Smooth muscle cell (in vitro differentiated cells): ENCODE measurements around the gene DHRSX. TPM values are rescaled to one million over a fixed set of nuclear protein-coding genes. Genes with fewer than 3 reads are reported as not detected.
"Not testable (repeated sequence)": the region's sequence is repeated elsewhere in the genome, so short reads cannot be mapped to it uniquely, and the experiment has no call there.

Experiments
- DNase-seq: peaks from one replicate; lab custom pipeline; 2025; ENCODE audit not compliant: unreplicated experiment; lab: John Stamatoyannopoulos, UW
- H2AFZ ChIP-seq: fragments of 200-600 bp; sonication (generic); 2 replicates; pipeline ENCODE4 v1.6.0; 2016; ENCODE audit warnings: antibody characterized with exemption, low read depth, mild to moderate bottlenecking
- H3F3A ChIP-seq: fragments of 200-600 bp; sonication (generic); 2 replicates; pipeline ENCODE4 v1.6.0; 2017; ENCODE audit warnings: antibody characterized with exemption, low read depth
- H3K27ac ChIP-seq: fragments of 200-600 bp; sonication (generic); 2 replicates; pipeline ENCODE4 v1.5.1; 2016; ENCODE audit warnings: low read depth, mild to moderate bottlenecking
- H3K27me3 ChIP-seq: fragments of 200-600 bp; sonication (generic); 2 replicates; pipeline ENCODE4 v1.6.1; 2016; ENCODE audit warnings: low read depth, mild to moderate bottlenecking
- H3K36me3 ChIP-seq: fragments of 200-600 bp; sonication (generic); 2 replicates; pipeline ENCODE4 v1.5.1; 2016; ENCODE audit warnings: low read depth
- H3K4me1 ChIP-seq: fragments of 200-600 bp; sonication (generic); 2 replicates; pipeline ENCODE4 v1.5.1; 2016; ENCODE audit warnings: low read depth
- H3K4me2 ChIP-seq: fragments of 200-600 bp; sonication (generic); 2 replicates; pipeline ENCODE4 v1.6.0; 2016; ENCODE audit warnings: mild to moderate bottlenecking
- H3K4me3 ChIP-seq: fragments of 200-600 bp; sonication (generic); 2 replicates; pipeline ENCODE4 v1.5.1; 2016; ENCODE audit warnings: mild to moderate bottlenecking
- H3K79me2 ChIP-seq: fragments of 200-600 bp; sonication (generic); 2 replicates; pipeline ENCODE4 v1.6.0; 2016; ENCODE audit warnings: low read depth, mild to moderate bottlenecking
- H3K9ac ChIP-seq: fragments of 200-600 bp; sonication (generic); 2 replicates; pipeline ENCODE4 v1.6.0; 2016; ENCODE audit warnings: low read depth
- H3K9me3 ChIP-seq: fragments of 200-600 bp; sonication (generic); replicated peaks from 2 replicates; pipeline ENCODE4 v1.5.1; 2016; ENCODE audit warnings: low read depth
- H4K20me1 ChIP-seq: fragments of 200-600 bp; sonication (generic); 2 replicates; pipeline ENCODE4 v1.6.0; 2016; ENCODE audit warnings: low read depth
- WGBS: methylation state at CpG from one replicate; pipeline ENCODE4 v1.1.7; 2016; ENCODE audit warnings: low lambda C conversion rate; 5-methylcytosine and 5-hydroxymethylcytosine counted together
- polyA plus RNA-seq: library from polyadenylated mRNA; unstranded; fragments of >200 nt; fragmentation: Nextera tagmentation; extraction: Ambion mirVana; gene quantifications from 2 replicates; pipeline ENCODE4 v1.2.1, GENCODE V29; 2016
- total RNA-seq: library from RNA; depleted of rRNA; stranded (reverse); fragments of >200 nt; gene quantifications from 2 replicates; pipeline ENCODE4 v1.2.3, GENCODE V29; 2014
- TF ChIP-seq, protein P1 (sequence below): fragments of 200-600 bp; sonication (generic); IDR thresholded peaks from 2 replicates; pipeline ENCODE4 v1.5.1; 2017; ENCODE audit warnings: borderline replicate concordance, mild to moderate bottlenecking, antibody characterized with exemption; ENCODE audit not compliant: insufficient read depth, poor library complexity, severe bottlenecking

The DHRSX gene
- total and polyA plus RNA-seq, 2 experiments from 2014 or later = 32.5 to 49.9 TPM

DNA sequence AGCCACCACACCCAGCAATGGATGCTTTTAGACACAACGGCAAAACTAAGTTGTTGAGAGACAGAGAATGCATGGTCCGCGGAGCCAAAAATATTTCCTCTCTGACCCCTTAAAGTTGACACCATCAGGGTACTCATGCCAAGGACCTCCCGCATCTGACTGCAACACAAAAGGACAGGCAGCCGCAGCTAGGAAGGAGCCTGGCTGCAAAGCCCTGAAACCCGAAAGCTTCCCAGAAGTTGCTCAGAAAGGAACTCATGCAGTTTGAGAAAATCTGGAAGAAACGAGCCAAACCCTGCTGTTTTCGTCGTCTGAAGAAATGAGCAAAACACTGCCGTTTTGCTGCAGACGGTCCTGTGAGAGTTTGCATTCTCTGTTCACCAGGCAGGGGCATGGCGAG, 16.5 kb downstream of the DHRSX start:
- Histone ChIP-seq H3K9me3 (no peaks in the 10 kb centered on the region), H3K9ac (no peak overlapping the region), H4K20me1 (peaks cover 83% of the 10 kb centered on the region), H3F3A (no peaks in the 10 kb centered on the region), H3K4me2 (no peak overlapping the region), H2AFZ (no peak overlapping the region), H3K27ac (no peak overlapping the region), H3K36me3 (no peaks in the 10 kb centered on the region), H3K4me1 (no peaks in the 10 kb centered on the region), H3K4me3 (no peak overlapping the region), H3K27me3 (no peaks in the 10 kb centered on the region), H3K79me2 (peaks cover 45% of the 10 kb centered on the region)
- DNase-seq = no peak
- WGBS = 89% methylated on average over 12 of the region's 12 CpGs
- TF ChIP-seq, protein P1, sequence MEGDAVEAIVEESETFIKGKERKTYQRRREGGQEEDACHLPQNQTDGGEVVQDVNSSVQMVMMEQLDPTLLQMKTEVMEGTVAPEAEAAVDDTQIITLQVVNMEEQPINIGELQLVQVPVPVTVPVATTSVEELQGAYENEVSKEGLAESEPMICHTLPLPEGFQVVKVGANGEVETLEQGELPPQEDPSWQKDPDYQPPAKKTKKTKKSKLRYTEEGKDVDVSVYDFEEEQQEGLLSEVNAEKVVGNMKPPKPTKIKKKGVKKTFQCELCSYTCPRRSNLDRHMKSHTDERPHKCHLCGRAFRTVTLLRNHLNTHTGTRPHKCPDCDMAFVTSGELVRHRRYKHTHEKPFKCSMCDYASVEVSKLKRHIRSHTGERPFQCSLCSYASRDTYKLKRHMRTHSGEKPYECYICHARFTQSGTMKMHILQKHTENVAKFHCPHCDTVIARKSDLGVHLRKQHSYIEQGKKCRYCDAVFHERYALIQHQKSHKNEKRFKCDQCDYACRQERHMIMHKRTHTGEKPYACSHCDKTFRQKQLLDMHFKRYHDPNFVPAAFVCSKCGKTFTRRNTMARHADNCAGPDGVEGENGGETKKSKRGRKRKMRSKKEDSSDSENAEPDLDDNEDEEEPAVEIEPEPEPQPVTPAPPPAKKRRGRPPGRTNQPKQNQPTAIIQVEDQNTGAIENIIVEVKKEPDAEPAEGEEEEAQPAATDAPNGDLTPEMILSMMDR = no peak

DNA sequence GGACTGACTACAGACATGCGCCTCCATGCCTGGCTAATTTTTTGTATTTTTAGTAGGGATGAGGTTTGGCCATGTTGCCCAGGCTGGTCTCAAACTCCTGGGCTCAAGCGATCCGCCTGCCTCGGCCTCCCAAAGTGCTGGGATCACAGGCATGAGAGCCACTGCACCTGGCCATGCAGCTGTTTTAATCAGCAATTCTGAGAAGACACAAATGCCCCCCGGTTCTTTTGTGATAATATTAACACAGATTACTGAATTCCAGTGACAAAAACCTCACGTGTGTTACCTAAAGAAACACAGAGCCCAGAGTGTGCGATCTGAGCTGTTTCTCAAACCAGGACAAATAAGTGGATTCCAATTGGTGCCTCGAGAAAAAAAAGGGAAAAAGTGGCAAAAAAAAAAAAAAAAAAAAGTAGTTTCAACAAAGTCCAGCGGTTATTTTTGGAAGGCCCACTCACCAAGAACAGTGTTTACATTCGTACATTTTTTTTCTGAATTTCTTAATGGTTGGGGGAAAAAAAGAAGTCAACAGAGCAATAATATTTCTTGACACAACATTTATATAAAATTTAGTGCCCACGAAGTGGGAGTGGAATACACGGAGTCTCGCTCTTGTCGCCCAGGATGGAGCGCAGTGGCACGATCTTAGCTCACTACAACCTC, 17.2 kb downstream of the DHRSX start:
- no peaks in the 10 kb centered on the region for H3K4me1 ChIP-seq
- peaks cover 45% of the 10 kb centered on the region for H3K79me2 ChIP-seq
- 95% methylated on average over 16 of the region's 16 CpGs for WGBS
- H4K20me1 ChIP-seq = peaks cover 83% of the 10 kb centered on the region
- no peak overlapping the region for H3K4me3 ChIP-seq
- no peak for DNase-seq
- H3K27ac ChIP-seq = no peak overlapping the region
- H3K9me3 ChIP-seq = no peaks in the 10 kb centered on the region
- H3K27me3 ChIP-seq = no peaks in the 10 kb centered on the region
- no peak overlapping the region for H3K9ac ChIP-seq
- TF ChIP-seq, protein P1 = no peak
- H2AFZ ChIP-seq = no peak overlapping the region
- H3K4me2 ChIP-seq = no peak overlapping the region
- no peaks in the 10 kb centered on the region for H3K36me3 ChIP-seq
- H3F3A ChIP-seq = no peaks in the 10 kb centered on the region

DNA sequence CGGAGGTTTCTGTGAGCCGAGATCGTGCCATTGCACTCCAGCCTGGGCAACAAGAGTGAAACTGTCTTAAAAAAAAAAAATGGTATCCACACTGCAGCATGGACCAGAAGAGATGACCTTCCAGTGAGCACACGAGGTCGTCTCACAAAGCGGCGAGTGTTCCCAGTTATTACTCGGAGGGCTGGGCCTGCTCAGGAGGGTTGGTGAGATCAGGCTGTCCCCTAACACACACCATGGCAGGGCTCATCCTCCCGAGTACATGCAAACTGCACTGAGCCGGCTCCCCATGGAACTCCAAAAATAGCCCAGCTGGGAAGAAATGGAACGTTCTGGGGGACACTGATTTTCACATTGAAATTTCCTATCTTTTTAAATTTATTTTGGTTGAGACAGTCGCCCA, 19.2 kb downstream of the DHRSX start:
- H3K4me1 ChIP-seq, H2AFZ ChIP-seq, H3K4me2 ChIP-seq, H3K36me3 ChIP-seq, H3K9me3 ChIP-seq, H3F3A ChIP-seq, H3K27ac ChIP-seq, DNase-seq, H3K27me3 ChIP-seq, H3K4me3 ChIP-seq, H3K9ac ChIP-seq: not testable (repeated sequence)
- peaks cover 83% of the 10 kb centered on the region for H4K20me1 ChIP-seq
- WGBS = 92% methylated on average over 11 of the region's 12 CpGs
- peaks cover 44% of the 10 kb centered on the region for H3K79me2 ChIP-seq

DNA sequence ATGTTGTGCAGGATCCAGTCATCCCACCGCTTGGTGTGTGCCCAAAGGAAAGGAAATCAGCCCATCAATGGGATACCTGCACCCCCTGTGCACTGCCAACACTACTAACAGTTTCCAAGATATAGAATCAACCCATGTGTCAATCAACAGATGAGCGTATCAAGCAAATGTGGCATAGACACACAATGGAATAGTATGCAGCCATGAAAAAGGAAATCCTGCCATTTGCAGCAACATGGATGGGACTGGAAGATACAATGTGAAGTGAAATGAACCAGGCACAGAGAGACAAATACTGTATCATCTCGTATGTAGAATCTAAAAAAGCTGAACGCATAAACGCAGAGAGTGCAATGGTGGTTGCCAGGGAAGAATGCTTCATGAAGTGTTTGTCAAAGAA, 20.8 kb downstream of the DHRSX start:
- H3K4me2 ChIP-seq, H3K27me3 ChIP-seq, DNase-seq, H3K9ac ChIP-seq, H3K9me3 ChIP-seq, H3K4me3 ChIP-seq, H3F3A ChIP-seq, H3K4me1 ChIP-seq, H3K27ac ChIP-seq, H3K36me3 ChIP-seq, H2AFZ ChIP-seq: not testable (repeated sequence)
- H3K79me2 ChIP-seq = peaks cover 51% of the 10 kb centered on the region
- WGBS = 100% methylated on average over 5 of the region's 5 CpGs
- H4K20me1 ChIP-seq = peaks cover 88% of the 10 kb centered on the region

DNA sequence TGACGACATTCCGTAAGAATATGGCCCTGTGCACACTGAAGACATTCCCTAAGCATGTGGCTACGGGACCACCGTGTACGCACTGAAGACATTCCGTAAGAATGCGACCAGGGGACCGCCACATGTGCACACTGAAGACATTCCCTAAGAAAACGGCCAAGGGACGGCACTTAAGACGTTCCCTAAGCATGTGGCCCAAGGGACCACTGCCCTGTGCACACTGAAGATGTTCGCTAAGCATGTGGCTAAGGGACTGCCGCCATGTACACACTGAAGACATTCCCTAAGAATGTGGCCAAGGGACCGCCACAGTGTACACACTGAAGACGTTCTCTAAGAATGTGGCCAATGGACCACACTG, 21.4 kb downstream of the DHRSX start:
- H3K9me3 ChIP-seq = no peaks in the 10 kb centered on the region
- no peak overlapping the region for H3K4me3 ChIP-seq
- no peak overlapping the region for H3K27ac ChIP-seq
- no peaks in the 10 kb centered on the region for H3K36me3 ChIP-seq
- no peaks in the 10 kb centered on the region for H3F3A ChIP-seq
- peaks cover 54% of the 10 kb centered on the region for H3K79me2 ChIP-seq
- 98% methylated on average over 15 of the region's 15 CpGs for WGBS
- no peaks in the 10 kb centered on the region for H3K27me3 ChIP-seq
- no peak for DNase-seq
- H3K4me2 ChIP-seq = no peak overlapping the region
- H3K4me1 ChIP-seq = no peaks in the 10 kb centered on the region
- H3K9ac ChIP-seq = no peak overlapping the region
- TF ChIP-seq, protein P1 = no peak
- no peak overlapping the region for H2AFZ ChIP-seq
- H4K20me1 ChIP-seq = peaks cover 88% of the 10 kb centered on the region
